SHP77 treated with DMSO at 0.1 percent for 48 hours (cell line): ENCODE data around the gene SNRNP25.

Experiments used
- DNase-seq: peaks from one replicate; lab custom pipeline; 2025; lab: John Stamatoyannopoulos, UW

SNRNP25 gene

GRCh38 chr16:104355-104754 lies 50.7 kb downstream of the SNRNP25 start:
- DNase-seq: no peak

GRCh38 chr16:104928-105327 lies 51.3 kb downstream of the SNRNP25 start:
- DNase-seq: no peak

- DNase-seq: no peak
Observed at GRCh38 chr16:105521-105920, 51.9 kb downstream of the SNRNP25 start.

GRCh38 chr16:106623-107324 lies 53.1 kb downstream of the SNRNP25 start:
- DNase-seq: peak; percentile 47
